Left ventricle myocardium inferior (tissue), 1 donor: ENCODE results near the gene FSIP2. TPM values are rescaled to one million over a fixed set of nuclear protein-coding genes. Genes with fewer than 3 reads are reported as not detected.

Experiments used
- DNase-seq: peaks from one replicate; pipeline ENCODE4 v3.0.0-alpha.2; 2020
- H3K27ac ChIP-seq: fragments of 200-600 bp; replicated peaks from 2 replicates; pipeline ENCODE4 v1.8.0; 2021
- H3K27me3 ChIP-seq: fragments of 200-600 bp; 2 replicates; pipeline ENCODE4 v1.8.0; 2021; ENCODE audit warnings: low read depth
- H3K36me3 ChIP-seq: fragments of 200-600 bp; 2 replicates; pipeline ENCODE4 v1.8.0; 2021
- H3K4me1 ChIP-seq: fragments of 200-600 bp; 2 replicates; pipeline ENCODE4 v1.8.0; 2021
- H3K4me3 ChIP-seq: fragments of 200-600 bp; 2 replicates; pipeline ENCODE4 v1.8.0; 2021; ENCODE audit warnings: mild to moderate bottlenecking, moderate library complexity
- H3K9me3 ChIP-seq: fragments of 200-600 bp; replicated peaks from 2 replicates; pipeline ENCODE4 v1.8.0; 2021
- CTCF ChIP-seq: fragments of 200-600 bp; IDR thresholded peaks from 2 replicates; pipeline ENCODE4 v1.8.0; 2021; ENCODE audit warnings: antibody characterized with exemption, mild to moderate bottlenecking, borderline replicate concordance
- intact Hi-C: fragments of 100-400 bp; cut with micrococcal nuclease; formaldehyde crosslinking; loops from one replicate; pipeline ENCODE4 v1.11.0; 2022
- total RNA-seq: library from RNA; stranded (reverse); fragmentation: NEBNext Ultra II Directional; extraction: Animal tissue kit (Norgen Biotek cat#: 25700); gene quantifications from one replicate; pipeline ENCODE4 v1.2.1, GENCODE V29; 2021
- donor health status: DM: no; HTN: yes; CAD: no; lungs with severe emphysema.

The FSIP2 gene
- total RNA-seq, 1 donor from 2014 or later: 0.05 TPM

- Histone ChIP-seq H3K4me1 (no peaks in the 10 kb centered on the region), H3K27ac (no peak overlapping the region), H3K36me3 (no peaks in the 10 kb centered on the region), H3K9me3 (peaks cover 9% of the 10 kb centered on the region), H3K4me3 (no peak overlapping the region), H3K27me3 (no peaks in the 10 kb centered on the region)
- DNase-seq: no peak
- intact Hi-C loops: no loop called here
- TF ChIP-seq CTCF: no peak
Observed at GRCh38 chr2:185880396-185880795, 141.8 kb downstream of the FSIP2 start.
